Prostate gland (tissue), 2 donors: Measurements from ENCODE around the gene ZDHHC11.

Experiments
- CTCF ChIP-seq, 4 experiments: fragments of 200-600 bp in 2 of 4; fragments of 450-650 bp in 2 of 4; sonication (generic) in 2 of 4; IDR thresholded peaks; 1 replicate in 3 of 4; 2 replicates in 1 of 4; pipeline ENCODE4 v1.5.1; 2016 to 2019; ENCODE audit warnings: antibody characterized with exemption in 4 of 4, mild to moderate bottlenecking in 2 of 4, moderate library complexity in 2 of 4
- POLR2AphosphoS5 ChIP-seq: sonication (generic); formaldehyde crosslinking; IDR thresholded peaks from one replicate; pipeline ENCODE4 v1.6.1; 2017; ENCODE audit warnings: antibody characterized with exemption

- no peak for TF ChIP-seq CTCF (IDR thresholded peaks at IDR 0.05)
- TF ChIP-seq POLR2AphosphoS5 = no peak
Measured at GRCh38 chr5:865771-866170, 15.0 kb upstream of the ZDHHC11 start.
